HTR-8/SVneo (cell line): ENCODE data around the gene HAPLN3.
"Not testable (repeated sequence)": the region's sequence is repeated elsewhere in the genome, so short reads cannot be mapped to it uniquely, and the experiment has no call there.

ENCODE experiments used
- DNase-seq: peaks from one replicate; pipeline ENCODE4 v3.0.0; 2011; ENCODE audit warnings: low spot score, mixed read lengths; ENCODE audit not compliant: insufficient read length
- FAIRE-seq: peaks from 2 replicates; lab custom pipeline; 2011; peaks lifted over from hg19 to GRCh38; lab: Jason Lieb, UNC

Gene HAPLN3, protein sequence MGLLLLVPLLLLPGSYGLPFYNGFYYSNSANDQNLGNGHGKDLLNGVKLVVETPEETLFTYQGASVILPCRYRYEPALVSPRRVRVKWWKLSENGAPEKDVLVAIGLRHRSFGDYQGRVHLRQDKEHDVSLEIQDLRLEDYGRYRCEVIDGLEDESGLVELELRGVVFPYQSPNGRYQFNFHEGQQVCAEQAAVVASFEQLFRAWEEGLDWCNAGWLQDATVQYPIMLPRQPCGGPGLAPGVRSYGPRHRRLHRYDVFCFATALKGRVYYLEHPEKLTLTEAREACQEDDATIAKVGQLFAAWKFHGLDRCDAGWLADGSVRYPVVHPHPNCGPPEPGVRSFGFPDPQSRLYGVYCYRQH

DNA sequence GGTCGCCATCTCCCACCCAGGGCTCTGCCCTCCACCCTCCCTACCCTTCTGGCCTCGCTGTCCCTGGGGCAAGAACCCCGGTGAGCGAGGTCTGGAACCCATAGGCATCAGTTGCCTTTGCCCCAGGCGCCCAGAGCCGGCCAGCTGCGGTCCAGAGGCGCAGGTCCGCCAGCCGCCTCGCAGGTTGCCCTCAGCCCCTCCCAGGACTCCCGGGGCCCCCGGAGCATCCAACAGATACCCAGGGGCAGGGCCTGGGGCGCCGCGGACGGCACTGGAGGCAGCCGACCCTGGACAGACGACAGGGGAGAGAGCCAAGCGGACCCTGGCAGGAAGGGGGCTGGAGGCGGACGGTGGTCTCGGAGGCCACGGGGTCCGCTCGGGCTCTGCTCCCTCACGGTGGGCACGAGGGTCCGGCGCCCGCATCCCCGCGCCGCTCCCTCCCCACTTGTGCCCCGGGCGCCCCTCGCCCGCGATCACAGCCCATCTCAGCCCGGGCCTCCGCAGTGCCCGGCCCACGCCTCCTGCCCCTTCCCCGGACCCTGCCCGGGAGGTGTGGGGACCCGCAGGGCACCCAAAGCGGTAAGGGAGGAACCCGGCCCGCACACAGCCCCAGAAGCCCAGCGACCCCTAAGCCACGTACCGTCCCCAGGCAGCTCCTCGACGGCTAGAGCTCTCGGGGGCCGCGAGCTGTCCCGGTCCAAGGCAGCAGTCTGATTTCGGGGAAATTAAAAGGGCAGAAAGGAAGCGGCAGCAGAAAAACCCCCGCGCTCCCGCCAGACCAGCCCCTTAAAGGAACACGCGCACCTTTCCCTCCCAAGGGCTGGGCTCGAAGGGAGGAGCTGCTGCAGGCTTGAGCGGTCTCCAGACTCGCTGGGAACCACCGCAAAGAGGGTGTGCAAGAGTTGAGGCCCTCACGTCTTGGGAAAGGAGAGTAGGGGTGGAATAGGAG, at the start of gene HAPLN3:
HAPLN3 (minus strand) TSS at position 726 of the 949 bp plus-strand sequence. CDS start 8,246 bp downstream, outside the sequence.
- FAIRE-seq = no peak
- peak; percentile 61 for DNase-seq

DNA sequence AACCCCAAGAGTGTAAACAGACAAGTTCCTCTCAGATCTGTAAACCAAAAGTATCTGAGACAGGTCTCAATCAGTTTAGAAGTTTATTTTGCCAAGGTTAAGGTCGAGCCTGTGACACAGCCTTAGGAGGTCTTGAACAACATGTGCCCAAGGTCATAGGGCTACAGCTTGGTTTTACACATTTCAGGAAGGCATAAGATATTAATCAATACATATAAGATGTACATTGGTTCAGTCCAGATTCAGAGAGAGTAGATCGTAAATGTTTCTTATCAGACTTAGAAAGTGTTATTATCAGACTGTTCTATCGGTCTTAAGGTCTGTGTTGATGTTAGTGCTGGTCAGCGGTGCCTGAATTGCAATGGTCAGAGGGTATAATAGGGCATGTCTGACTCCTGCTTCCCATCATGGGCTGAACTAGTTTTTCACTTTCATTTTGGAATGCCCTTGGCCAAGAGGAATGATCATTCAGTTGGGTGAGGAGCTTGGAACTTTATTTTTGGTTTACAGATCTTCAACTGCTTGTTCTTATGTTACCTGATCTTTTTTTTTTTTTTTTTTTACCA, 44.8 kb upstream of the HAPLN3 start:
- DNase-seq = no peak
- FAIRE-seq = no peak

- no peak for DNase-seq
- FAIRE-seq = no peak
Observed at GRCh38 chr15:88939486-88939806, 44.1 kb upstream of the HAPLN3 start.

GRCh38 chr15:88938802-88939485, 43.6 kb upstream of the HAPLN3 start:
- no peak for FAIRE-seq
- no peak for DNase-seq

- not testable (repeated sequence) for DNase-seq, FAIRE-seq
Observed at GRCh38 chr15:88934449-88934848, 39.1 kb upstream of the HAPLN3 start.

DNA sequence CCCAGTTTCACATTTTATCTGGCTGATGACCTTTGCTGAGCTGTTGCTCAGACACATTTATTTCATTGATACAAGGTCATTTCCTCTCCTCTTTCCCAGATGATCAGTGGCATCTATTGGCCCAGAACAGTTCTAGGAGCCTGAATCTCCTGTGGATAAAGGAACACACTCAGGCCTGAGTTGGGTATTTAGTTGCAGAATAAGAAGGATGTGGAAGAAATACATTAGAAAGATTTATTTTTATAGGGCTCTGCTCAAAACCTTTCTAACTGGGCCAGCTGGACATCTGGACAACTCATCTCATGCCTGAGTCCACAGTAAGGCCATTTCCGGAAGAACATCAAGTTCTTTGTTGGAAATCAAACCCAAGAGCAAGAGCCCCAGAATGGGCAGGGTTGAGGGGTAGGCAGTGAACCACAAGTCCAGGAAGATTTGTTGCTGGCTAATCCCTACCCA, 37.6 kb upstream of the HAPLN3 start:
- DNase-seq (no peak), FAIRE-seq (no peak)

DNA sequence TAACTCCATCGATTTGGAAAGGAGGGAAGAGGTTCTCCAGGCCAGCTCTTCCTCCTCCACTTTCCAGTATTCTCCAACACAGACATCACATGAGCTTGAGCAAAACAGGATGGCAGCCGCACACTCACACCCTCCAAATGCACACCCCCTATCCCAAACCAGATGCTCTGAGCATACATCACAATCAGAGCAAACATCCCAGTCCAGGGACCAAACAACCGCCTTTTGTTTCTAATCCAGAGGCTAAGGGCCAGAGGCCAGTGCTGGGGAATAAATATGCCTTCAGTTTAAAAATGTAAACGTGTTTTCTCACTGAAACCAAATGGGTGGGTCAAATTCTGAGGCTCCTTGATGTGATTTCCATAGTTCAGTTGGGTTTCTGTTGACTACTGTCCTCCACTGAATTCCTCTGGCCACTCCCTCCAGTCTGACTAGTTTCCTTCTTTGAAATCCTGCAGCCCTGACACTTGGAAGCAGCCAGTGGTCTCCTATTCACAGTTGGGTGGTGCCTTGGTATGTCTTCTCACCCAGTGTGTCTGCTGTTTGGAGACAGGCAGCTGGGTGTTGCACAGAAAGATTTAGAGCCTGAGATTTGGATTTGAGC, 37.0 kb upstream of the HAPLN3 start:
- FAIRE-seq (no peak), DNase-seq (no peak)

DNA sequence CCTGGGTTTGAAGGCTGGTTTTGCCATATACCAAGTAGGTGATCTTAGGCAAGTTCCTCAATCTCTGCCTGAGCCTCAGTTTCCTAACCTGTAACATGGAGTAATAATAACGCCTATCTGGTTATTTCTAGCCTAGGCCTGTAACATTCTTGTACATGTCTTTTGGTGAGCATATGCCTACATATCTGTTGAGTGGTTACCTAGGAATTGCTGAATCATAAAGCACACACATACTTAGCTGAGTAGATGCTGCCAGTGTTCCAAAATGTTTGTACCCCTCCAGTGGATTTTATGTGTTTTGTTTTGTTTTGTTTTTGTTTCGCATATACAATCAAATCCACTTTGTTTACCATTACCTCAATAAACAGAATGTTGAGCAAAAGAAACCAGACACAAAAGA, 35.2 kb upstream of the HAPLN3 start:
- DNase-seq = no peak
- FAIRE-seq = no peak

DNA sequence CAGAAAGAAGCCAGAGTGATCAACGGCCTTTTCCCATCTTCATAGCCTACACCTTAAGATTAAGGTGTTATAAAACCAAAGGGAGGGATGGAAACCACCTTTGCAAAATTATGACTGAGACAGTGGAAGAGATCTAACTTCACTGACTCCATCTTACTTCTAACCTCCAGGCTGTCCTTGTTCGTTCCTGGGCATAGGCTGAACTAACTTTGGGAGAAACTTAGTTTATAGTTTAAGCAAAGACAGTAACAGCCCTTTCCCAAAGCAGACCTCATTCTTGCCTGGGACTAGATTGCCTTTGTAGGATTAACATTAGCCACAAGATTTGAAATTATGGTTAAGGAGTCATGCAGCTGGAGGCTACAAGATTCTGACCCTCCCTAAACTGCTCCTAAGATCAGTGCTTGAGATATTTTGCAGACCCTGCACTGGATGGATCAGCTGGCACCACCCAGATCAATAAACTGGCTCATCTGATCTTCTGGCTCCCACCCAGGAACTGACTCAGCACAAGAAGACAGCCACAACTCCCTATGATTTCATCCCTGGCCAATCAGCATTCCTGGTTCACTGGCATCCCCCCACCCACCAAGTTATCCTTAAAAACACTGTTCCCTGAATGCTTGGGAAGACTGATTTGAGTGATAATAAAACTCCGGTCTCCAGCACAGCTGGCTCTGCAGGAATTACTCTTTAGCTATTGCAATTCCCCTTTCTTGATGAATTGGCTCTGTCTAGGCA, 34.2 kb upstream of the HAPLN3 start:
- DNase-seq, FAIRE-seq: not testable (repeated sequence)

DNA sequence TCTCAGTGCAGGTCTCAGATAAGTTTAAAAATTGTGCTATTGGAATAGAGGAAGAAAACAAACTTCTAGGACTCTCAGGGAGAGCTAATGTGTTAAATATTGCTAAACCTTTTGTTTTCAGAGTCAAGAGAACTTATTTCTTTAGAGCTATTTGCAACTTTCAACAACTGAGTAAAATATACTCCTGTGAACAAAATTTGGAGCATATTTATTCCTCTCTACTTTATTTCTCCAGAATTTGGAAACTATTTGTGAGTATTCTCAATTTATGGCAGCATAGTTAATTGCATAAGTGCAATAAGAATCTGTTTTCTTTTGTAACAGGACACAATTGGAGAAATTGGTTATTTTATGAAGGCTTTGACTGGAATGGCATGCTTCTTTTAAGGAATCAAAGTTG, 32.8 kb upstream of the HAPLN3 start:
- not testable (repeated sequence) for FAIRE-seq, DNase-seq

DNA sequence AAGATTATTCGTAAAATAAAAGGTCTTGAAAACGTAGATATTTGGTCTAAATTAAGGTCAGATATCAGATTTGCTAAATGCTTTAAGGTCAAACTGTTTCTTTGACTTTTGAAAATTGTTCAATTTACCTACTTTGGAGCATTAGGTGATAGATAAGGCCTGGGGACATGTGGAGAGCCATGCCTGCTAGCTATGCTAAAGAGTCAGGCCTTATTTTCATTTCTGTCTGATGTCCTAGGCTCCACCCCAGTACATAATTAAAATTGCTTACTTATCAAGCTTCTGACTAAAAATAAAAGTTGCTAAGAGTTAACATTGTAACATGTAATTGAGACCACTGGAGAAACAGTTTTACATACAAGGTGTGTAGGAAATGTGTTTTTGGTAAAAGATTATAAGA, 30.3 kb upstream of the HAPLN3 start:
- DNase-seq, FAIRE-seq: not testable (repeated sequence)

GRCh38 chr15:88920892-88921435, 25.6 kb upstream of the HAPLN3 start:
- DNase-seq, FAIRE-seq: not testable (repeated sequence)

DNA sequence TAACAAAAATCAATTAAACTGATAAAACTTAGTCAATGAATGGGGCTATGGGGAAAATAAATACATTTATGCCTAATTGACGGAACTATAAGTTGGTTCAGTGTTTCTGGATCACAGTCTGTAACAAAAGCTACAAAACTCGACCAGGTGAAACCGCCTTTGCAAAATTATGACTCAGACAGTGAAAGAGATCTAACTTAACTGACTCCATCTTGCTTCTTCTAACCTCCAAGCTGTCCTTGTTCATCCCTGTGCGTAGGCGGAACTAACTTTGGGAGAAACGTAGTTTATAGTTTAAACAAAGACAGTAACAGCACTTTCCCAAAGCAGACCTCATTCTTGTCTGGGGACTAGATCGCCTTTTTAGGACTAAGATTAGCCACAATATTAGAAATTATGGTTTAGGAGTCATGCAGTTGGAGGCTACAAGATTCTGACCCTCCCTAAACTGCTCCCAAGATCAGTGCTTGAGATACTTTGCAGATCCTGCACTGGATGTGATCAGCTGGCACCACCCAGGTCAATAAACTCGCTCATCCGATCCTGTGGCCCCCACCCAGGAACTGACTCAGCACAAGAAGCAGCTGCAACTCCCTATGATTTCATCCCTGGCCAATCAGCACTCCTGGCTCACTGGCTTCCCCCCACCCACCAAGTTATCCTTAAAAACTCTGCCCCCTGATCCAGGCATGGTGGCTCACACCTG, 25.0 kb upstream of the HAPLN3 start:
- no peak for DNase-seq
- FAIRE-seq = no peak

GRCh38 chr15:88918738-88919137, 23.4 kb upstream of the HAPLN3 start:
- FAIRE-seq (peak; percentile 73), DNase-seq (peak; percentile 83)

GRCh38 chr15:88917760-88918159, 22.4 kb upstream of the HAPLN3 start:
- DNase-seq = no peak
- no peak for FAIRE-seq

DNA sequence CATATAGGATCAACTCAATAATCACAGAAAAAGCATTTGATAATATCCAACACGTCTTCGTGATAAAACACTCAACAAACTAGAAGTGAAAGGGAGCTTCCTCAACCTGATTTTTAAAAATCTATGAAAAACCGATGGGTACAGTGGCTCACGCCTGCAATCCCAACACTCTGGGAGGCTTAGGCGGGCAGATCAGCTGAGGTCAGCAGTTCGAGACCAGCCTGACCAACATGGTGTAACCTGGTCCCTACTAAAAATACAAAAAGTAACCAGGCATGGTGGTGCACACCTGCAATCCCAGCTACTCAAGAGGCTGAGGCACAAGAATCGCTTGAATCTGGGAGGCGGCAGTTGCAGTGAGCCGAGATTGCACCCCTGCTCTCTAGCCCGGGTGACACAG, 20.0 kb upstream of the HAPLN3 start:
- no peak for FAIRE-seq
- no peak for DNase-seq

DNA sequence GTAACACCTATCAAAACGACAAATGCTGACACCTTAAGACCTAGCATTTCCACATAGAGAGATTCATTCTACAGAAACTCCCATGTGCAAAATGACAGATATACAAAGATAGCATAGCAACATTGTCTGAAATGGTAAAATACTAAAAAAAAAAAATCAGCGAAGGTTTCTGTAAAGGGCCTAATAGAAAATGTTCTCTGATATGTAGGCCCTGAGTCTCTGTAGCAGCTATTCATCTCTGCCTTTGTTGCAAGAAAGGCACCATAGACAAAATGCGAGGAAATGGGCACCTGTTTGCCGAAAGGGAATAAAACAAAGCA, 18.5 kb upstream of the HAPLN3 start:
- FAIRE-seq (no peak), DNase-seq (peak; percentile 23)
